GM12892 (cell line): ENCODE data around the gene COQ6.

Source experiments
- POLR2A ChIP-seq: IDR thresholded peaks from 2 replicates; pipeline ENCODE4 v1.6.1; 2011; ENCODE audit warnings: low read depth, low read length, control low read depth
- POLR2AphosphoS5 ChIP-seq: IDR thresholded peaks from 2 replicates; pipeline ENCODE4 v1.6.1; 2011; ENCODE audit warnings: low read depth, low read length, control low read depth
- TAF1 ChIP-seq: IDR thresholded peaks from 2 replicates; pipeline ENCODE4 v1.6.1; 2011; ENCODE audit warnings: low read depth, mild to moderate bottlenecking, control low read depth, low read length, borderline replicate concordance

DNA sequence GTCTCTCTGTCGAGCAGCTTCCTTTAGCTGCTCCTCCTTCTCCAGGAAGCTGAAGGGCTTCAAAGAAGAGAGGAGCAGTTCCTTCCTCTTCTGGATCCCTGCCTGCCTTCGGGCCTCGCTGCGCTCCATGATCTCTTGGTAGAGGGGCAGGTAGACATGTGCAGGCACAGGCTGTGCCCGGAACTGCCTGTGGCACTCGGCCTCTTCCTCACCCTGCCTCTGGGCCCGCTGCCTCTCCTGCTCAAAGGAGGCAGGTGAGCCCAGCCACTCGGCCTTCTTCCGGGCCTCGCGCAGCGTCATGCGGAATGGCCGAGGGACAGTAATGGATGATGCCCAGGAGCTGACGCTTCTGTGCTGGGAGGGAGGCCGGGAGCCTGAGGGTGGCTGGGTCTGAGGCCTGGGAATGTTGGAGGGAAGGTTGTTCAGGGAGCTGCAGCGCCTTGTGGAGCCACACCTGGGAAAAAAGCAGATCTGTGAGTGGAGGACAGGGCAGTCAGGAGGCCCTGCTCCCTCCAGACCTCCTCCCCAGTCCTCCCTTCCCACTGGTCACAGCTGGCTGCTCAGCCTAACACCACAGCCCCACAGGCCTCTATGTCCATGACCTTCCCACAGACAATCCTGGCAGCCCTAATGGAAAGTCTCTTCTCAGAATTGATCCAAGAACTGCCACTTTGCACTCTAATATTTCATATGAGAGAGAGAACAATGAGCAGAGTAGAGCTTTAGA is 5.5 kb upstream of the COQ6 start:
- TF ChIP-seq POLR2A: no peak
- no peak for TF ChIP-seq POLR2AphosphoS5
- TF ChIP-seq TAF1: no peak
